Body of pancreas (tissue), 4 donors: Measurements from ENCODE around the gene PDK2.

Experiments used
- CTCF ChIP-seq, 7 experiments: fragments of 450-650 bp in 4 of 7; fragments of 200-600 bp in 3 of 7; sonication (generic) in 3 of 7; IDR thresholded peaks; one replicate each; pipeline ENCODE4 v1.5.1; 2016 to 2019; ENCODE audit warnings: antibody characterized with exemption in 7 of 7
- POLR2A ChIP-seq, 3 donors: fragments of 450-650 bp; IDR thresholded peaks; one replicate each; pipeline ENCODE4 v1.6.1; 2016; ENCODE audit warnings: antibody characterized with exemption in 3 of 3, mild to moderate bottlenecking in 2 of 3

GRCh38 chr17:50135316-50136095 is 40.4 kb downstream of the PDK2 start:
- TF ChIP-seq CTCF (IDR thresholded peaks at IDR 0.05) (no peak), POLR2A (IDR thresholded peaks at IDR 0.05) (no peak)
